HG03064 (cell line): Measurements from ENCODE around the gene SNAI3.

Experiments
- ATAC-seq: cut with Tn5 transposase; IDR thresholded peaks from one replicate; pipeline ENCODE4 v1.9.1; 2021; ENCODE audit warnings: low read depth; ENCODE audit not compliant: unreplicated experiment

SNAI3 gene

DNA sequence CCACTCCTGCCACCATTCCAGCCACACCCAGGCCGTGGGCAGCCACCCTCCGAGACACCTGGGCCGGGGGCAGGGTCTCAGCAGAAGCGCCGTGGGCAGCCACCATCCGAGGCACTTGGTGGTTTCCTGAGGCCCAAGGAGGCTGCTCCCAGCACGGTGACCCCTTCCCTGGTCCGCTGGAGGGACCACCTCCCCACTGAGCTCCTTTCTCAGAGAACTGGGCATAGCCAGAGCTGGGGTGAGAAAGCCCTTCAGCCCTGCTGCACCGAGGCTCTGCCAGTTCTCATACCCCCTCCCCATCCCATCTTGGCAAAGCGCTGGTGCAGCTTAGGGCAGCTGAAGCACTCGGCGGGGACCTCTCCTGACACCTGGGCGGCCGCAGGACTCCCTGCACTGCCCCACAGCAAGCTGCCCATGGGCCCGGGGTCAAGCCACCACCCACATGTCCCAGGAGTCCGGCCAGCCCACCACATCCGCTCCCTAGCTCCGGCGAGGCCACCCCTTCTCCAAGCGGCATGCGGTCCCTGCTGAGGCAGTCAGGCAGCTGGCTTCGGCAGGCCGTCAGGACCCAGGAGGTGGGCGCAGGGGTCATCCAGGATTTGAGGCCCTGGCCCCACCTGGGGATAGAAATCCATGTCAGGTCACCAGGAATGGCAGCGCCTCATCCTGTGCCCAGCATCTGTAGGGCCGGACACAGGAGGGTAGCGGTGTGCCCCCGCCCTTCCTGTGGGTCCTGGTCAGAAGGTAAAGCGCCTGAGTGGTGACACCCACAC is 34.1 kb downstream of the SNAI3 start:
- no peak for ATAC-seq

DNA sequence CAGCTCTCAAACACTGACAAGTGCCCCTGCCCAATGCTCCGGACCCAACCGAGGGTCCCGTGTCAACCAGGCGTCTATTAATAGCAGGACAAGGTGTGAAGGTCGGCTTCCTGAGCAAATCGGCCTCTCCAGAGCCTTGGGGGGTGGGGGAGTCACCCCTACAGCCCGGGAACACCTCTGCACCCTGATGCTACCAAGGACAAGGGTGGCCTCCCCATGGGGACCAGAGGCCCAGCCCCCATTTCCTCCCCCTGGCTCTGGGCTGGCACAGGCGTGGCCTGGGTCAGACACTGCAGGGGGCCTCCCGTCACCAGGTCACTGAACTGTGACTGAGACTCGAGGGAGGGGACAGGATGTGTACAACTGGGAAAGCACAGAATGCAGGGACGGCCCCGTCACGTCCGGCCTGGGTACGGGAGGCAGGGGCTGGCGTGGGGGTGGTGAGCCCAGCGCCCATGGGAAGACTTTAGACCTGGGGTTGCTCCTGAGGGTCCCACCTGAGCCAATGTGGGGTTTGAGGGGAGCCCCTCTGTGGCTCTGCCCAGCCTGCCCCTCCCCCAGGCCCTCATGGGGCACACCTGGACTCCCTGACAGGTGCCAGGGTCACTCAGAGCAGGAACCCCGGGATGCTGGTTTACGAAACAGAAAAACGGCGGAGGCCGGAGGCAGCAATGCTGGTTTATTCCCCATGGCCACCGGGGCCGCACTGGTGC is 34.9 kb downstream of the SNAI3 start:
- ATAC-seq = peak; percentile 73

GRCh38 chr16:88650749-88651275 is 35.5 kb downstream of the SNAI3 start, which contains the start of gene CYBA:
Gene CYBA, minus strand, starts transcription at chr16:88651053. Its CDS starts 40 bp downstream, at chr16:88651013.
- peak; percentile 67 for ATAC-seq

- no peak for ATAC-seq
Observed at GRCh38 chr16:88649924-88650748, 36.2 kb downstream of the SNAI3 start.

DNA sequence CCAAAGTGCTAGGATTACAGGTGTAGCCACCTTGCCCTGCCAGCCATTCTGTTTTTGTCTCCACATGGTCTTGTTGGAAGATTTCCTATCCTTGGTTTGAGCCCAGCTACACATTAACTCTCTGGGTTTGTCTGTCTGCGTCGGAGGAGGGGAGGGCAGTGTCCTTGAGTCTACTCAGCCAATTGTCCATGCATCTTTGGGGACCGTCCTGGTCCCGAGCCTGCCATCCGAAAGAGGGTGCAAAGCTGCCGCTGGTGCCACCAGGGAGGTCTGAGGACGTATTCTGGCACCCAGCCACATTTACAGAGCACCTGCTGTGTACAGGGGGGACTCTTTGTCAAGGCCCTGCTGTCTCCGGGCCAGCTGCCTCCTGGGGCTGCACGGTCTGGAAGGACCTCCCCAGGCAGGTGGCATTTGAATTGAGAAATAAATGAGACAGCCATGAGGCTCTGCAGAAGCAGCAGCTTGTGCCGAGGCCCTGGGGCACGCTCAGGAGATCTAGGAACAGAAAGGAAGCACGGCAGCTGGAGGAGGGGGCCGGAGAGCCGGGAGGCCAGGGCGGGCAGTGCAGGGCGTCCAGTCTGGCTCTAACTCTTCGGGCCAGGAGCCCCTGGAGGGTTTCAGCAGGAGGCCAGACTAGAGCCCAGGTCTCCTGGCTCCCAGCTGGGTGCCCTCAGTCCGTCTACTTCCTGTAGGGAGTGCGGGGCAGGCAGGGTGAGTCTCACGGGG is 36.9 kb downstream of the SNAI3 start:
- no peak for ATAC-seq

GRCh38 chr16:88647178-88648070 is 38.9 kb downstream of the SNAI3 start:
- no peak for ATAC-seq

DNA sequence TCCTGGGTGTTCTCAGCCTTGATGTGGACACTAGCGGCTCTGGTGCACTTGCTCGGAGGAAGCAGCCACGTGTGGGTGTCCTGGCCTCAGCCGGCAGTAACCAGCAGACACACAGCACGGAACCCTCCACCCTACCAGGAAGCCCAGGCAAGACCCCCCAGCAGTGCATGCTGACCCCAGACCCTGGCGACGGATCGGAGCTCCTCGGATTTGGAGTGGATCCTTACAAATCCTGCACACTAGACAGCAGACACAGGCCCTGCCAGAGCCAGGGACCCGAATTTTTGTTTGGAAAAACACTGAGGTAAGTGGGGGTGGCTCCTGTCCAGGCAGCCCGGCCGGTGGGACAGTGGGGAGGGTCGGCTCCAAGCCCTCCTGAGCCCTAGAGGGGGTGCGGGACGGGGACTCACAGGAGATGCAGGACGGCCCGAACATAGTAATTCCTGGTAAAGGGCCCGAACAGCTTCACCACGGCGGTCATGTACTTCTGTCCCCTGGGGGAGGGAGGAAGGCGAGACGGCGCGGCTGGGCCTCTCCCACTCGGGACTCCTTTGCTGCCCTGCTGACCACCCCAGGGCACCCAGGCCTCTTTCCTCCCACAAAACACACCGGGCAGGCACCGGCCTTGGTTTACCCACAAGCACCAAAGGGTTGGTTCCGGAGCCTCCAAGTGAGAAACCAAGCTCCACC is 39.8 kb downstream of the SNAI3 start:
- ATAC-seq = no peak

DNA sequence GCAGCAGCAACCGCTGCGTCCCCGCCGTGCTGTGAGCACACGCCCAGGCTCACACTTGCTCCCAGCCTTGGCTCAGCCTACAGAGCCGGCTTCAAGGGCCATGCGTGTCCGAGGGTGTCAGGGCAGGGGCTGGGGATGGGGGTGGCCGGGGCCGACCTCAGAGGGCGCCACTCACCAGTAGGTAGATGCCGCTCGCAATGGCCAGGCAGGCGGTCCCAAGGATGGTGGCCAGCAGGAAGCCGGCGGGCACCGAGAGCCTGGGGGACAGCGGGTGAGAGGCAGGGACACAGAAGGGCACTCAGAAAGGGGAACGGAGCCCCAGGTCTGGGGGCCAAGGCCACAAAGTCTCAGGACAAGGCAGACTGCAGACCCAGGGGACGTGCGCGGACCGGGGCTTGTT is 40.4 kb downstream of the SNAI3 start:
- no peak for ATAC-seq

DNA sequence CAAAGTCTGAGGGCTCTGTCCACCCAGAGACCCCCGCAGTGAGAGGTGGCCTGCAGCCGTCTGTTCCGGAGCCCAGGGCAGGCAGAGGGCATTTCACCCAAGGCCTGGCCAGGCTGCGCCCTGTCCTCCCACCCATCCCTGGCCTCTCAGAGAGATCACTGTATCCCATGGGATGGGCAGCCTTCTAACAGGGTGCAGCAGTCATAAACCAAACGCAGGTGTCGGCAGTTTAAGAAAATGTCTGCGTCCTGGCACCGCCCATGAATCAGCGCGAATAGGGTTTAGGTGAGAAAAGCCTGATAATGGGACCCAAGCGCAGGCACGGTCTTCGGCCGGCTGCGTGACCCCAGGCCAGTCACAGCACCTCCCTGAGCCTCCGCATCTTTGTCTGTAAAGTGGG is 40.9 kb downstream of the SNAI3 start:
- no peak for ATAC-seq

DNA sequence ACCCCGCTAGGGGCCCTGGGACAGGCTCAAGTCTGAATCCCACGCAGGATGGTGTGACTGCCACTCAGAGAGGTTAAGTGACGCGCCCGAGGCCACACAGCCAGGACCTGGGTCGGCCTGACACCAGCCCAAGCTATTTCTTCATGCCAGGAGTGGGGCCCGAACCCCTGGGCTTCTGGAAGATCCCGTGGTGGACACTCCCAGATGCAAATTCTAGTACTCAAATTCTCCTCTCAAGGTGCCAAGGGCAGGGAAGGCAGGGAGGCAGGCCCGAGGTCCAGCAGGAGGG is 42.7 kb downstream of the SNAI3 start:
- ATAC-seq = no peak

- no peak for ATAC-seq
Observed at GRCh38 chr16:88642881-88643643, 43.2 kb downstream of the SNAI3 start.

DNA sequence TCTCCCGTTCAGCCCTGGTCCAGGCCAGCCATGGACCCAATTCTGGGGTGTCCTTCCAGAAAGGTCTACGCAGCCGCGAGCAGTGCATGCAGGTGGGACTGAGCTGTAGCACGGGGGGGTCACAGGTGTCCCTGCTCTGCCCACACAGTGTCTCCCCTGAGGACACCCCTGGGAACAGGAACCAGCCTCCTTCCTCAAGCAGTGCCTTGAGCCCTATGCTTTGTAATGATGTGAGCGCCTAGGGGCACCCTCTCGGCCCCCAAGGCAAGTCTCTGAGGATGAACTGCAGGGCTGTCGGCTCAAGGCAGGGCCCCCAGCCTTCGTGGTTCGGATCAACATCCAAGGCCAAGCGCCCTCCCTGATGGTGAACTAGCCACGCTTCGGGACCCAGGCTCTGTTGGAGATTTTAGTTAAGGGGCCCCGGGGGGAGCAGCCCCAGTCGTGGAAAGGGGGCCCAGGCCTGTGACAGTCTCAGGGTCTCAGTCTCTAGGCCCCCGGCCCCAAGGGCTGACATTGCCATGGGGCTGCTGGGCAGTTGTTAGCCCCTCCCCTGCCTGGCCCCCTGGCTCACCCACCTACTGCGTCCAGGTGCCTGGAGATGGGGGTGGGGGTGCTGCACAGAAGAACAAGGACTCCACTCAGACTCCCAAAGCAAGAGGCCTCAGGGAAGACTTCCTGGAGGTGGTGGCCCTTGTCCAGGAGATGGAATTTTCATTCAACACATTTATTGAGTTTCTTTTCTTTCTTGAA is 45.6 kb downstream of the SNAI3 start:
- no peak for ATAC-seq

- ATAC-seq = no peak
Observed at GRCh38 chr16:88640039-88640495, 46.2 kb downstream of the SNAI3 start.

DNA sequence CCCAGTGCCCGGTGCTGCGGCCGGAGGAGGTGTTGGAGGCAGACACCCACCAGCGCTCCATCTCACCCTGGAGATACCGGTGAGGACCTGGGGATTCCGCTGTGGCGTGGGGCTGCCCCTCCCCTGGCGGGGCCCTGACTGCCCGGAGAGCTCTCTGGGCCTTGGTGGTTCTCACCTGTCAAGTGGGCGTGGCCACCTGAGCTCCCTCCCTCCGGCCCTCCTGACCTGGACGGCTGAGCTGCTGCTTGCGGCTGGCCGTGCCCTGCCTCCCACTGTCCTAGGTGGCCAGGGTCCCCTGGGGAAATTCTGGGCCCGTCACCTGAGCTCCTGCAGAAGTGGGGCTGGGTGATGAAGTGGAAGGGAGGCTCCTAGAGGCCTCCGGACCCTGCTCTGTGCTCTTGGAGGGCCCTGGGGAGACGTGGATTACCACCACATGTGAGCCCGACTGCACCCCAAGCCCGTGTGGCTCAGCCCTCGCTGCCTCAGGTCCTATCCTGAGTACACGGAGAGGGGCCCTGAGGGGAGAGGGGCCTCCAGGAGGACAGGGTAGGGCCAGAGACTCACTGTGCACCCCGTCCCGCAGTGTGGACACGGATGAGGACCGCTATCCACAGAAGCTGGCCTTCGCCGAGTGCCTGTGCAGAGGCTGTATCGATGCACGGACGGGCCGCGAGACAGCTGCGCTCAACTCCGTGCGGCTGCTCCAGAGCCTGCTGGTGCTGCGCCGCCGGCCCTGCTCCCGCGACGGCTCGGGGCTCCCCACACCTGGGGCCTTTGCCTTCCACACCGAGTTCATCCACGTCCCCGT is 46.9 kb downstream of the SNAI3 start:
- no peak for ATAC-seq

DNA sequence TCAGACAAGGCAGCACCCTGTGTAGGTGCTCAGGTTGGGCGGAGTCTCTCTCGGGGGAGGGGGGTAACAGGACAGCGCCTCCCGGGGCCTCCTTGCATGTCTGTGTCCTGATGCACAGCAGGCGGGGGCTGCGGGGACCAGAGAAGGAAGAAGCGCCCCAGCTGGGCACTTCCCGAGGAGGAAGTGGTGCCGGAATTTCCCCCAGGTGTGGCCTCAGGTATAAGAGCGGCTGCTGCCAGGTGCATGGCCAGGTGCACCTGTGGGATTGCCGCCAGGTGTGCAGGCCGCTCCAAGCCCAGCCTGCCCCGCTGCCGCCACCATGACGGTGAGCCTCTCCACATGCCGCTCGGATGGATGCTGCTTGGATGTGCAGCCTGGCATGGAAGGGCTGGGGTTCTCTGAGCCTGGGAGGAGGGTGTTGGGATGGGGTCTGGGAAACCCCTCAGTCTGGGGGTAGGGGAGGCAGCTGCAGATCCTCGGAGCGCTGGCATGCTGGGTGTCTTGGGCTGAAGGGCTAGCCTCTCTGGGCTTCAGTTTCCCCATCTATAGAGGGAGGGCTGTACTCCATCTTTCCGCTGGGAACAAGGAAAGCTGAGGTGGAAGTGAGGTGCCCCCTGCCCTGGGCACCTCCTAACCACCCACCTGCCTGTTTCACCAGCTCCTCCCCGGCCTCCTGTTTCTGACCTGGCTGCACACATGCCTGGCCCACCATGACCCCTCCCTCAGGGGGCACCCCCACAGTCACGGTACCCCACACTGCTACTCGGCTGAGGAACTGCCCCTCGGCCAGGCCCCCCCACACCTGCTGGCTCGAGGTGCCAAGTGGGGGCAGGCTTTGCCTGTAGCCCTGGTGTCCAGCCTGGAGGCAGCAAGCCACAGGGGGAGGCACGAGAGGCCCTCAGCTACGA is 47.7 kb downstream of the SNAI3 start, which contains the start of gene IL17C:
TSS of gene IL17C (plus strand) at position 250 of the 908 bp plus-strand sequence. CDS start at position 320, 70 bp downstream.
- ATAC-seq = no peak
